CD4-positive, alpha-beta T cell treated with Interleukin-4 for 4 hours (primary cell): ENCODE measurements around the gene CHST11.

Experiments used
- DNase-seq: peaks from one replicate; pipeline ENCODE4 v3.0.0-alpha.2; 2020

CHST11 gene

GRCh38 chr12:104588921-104589590, 132.3 kb downstream of the CHST11 start:
- DNase-seq: no peak

GRCh38 chr12:104590022-104590421, 133.3 kb downstream of the CHST11 start:
- no peak for DNase-seq

- DNase-seq: no peak
Measured at GRCh38 chr12:104591257-104591885, 134.6 kb downstream of the CHST11 start.

- DNase-seq: no peak
Measured at GRCh38 chr12:104593482-104593881, 136.7 kb downstream of the CHST11 start.

- DNase-seq: no peak
Measured at GRCh38 chr12:104596134-104596799, 139.5 kb downstream of the CHST11 start.

GRCh38 chr12:104596898-104597843, 140.4 kb downstream of the CHST11 start:
- no peak for DNase-seq

- DNase-seq: no peak
Measured at GRCh38 chr12:104598342-104599271, 141.9 kb downstream of the CHST11 start.

GRCh38 chr12:104599272-104600035, 142.7 kb downstream of the CHST11 start:
- DNase-seq: no peak

GRCh38 chr12:104600036-104600712, 143.4 kb downstream of the CHST11 start:
- no peak for DNase-seq

GRCh38 chr12:104600790-104601739, 144.3 kb downstream of the CHST11 start:
- no peak for DNase-seq

- no peak for DNase-seq
Measured at GRCh38 chr12:104602406-104602805, 145.7 kb downstream of the CHST11 start.

GRCh38 chr12:104602896-104603295, 146.1 kb downstream of the CHST11 start:
- no peak for DNase-seq

GRCh38 chr12:104603545-104603973, 146.8 kb downstream of the CHST11 start:
- no peak for DNase-seq

- DNase-seq: peak; percentile 74
Measured at GRCh38 chr12:104604070-104604994, 147.6 kb downstream of the CHST11 start.

- DNase-seq: no peak
Measured at GRCh38 chr12:104604995-104605675, 148.4 kb downstream of the CHST11 start.

GRCh38 chr12:104605685-104606084, 148.9 kb downstream of the CHST11 start:
- DNase-seq: no peak

- DNase-seq: no peak
Measured at GRCh38 chr12:104608998-104609397, 152.2 kb downstream of the CHST11 start.
